Neural cell (in vitro differentiated cells): ENCODE data around the gene REEP1. TPM values are rescaled to one million over a fixed set of nuclear protein-coding genes. Genes with fewer than 3 reads are reported as not detected.

ENCODE experiments used
- H2AFZ ChIP-seq: fragments of 200-600, 300-800 bp; sonication (generic), shearing (Covaris generic); 2 replicates; pipeline ENCODE4 v1.6.0; 2014; ENCODE audit warnings: low read depth, mild to moderate bottlenecking, antibody characterized with exemption, low read length, moderate library complexity
- H3F3A ChIP-seq: fragments of 200-600 bp; shearing (Covaris generic); 2 replicates; pipeline ENCODE4 v1.6.1; 2016; ENCODE audit warnings: mild to moderate bottlenecking, moderate library complexity, mixed read lengths, antibody characterized with exemption, low read length; ENCODE audit not compliant: insufficient read depth, poor library complexity, severe bottlenecking
- H3K27ac ChIP-seq: fragments of 200-600, 300-800 bp; sonication (generic), shearing (Covaris generic); 2 replicates; pipeline ENCODE4 v1.5.1; 2014; ENCODE audit warnings: mild to moderate bottlenecking, low read length, moderate library complexity
- H3K27me3 ChIP-seq: fragments of 300-800, 200-600 bp; sonication (generic), shearing (Covaris generic); 2 replicates; pipeline ENCODE4 v1.6.0; 2014; ENCODE audit warnings: mild to moderate bottlenecking, low read depth, low read length, moderate library complexity; ENCODE audit not compliant: insufficient read depth
- H3K36me3 ChIP-seq: fragments of 300-800, 200-600 bp; sonication (generic), shearing (Covaris generic); 2 replicates; pipeline ENCODE4 v1.5.1; 2014; ENCODE audit warnings: mild to moderate bottlenecking, antibody characterized with exemption, low read length, moderate library complexity; ENCODE audit not compliant: insufficient read depth
- H3K4me2 ChIP-seq: fragments of 300-800, 200-600 bp; sonication (generic), shearing (Covaris generic); 2 replicates; pipeline ENCODE4 v1.6.0; 2014; ENCODE audit warnings: mild to moderate bottlenecking, low read length
- H3K4me3 ChIP-seq: fragments of 300-800, 200-600 bp; sonication (generic), shearing (Covaris generic); 2 replicates; pipeline ENCODE4 v1.5.1; 2014; ENCODE audit warnings: mild to moderate bottlenecking, low read length, moderate library complexity
- H3K79me2 ChIP-seq: fragments of 200-600 bp; shearing (Covaris generic); replicated peaks from 2 replicates; pipeline ENCODE4 v1.6.0; 2014; ENCODE audit warnings: mild to moderate bottlenecking, low read length, moderate library complexity; ENCODE audit not compliant: insufficient read depth
- H3K9ac ChIP-seq: fragments of 300-800, 200-600 bp; sonication (generic), shearing (Covaris generic); 2 replicates; pipeline ENCODE4 v1.6.1; 2016; ENCODE audit warnings: mild to moderate bottlenecking, low read length, mixed read lengths
- H3K9me2 ChIP-seq: fragments of 200-600 bp; shearing (Covaris generic); 2 replicates; pipeline ENCODE4 v1.6.1; 2016; ENCODE audit warnings: mild to moderate bottlenecking, low read length, mixed read lengths; ENCODE audit not compliant: insufficient read depth
- H3K9me3 ChIP-seq: fragments of 200-600, 300-800 bp; sonication (generic), shearing (Covaris generic); 2 replicates; pipeline ENCODE4 v1.6.1; 2016; ENCODE audit warnings: mild to moderate bottlenecking, mixed run types, low read length, moderate library complexity, mixed read lengths
- H4K20me1 ChIP-seq: fragments of 200-600 bp; shearing (Covaris generic); 2 replicates; pipeline ENCODE4 v1.6.1; 2016; ENCODE audit warnings: mild to moderate bottlenecking, mixed run types; ENCODE audit not compliant: insufficient read depth
- EP300 ChIP-seq: fragments of 450-650 bp; conservative IDR thresholded peaks from 2 replicates; pipeline ENCODE4 v1.6.1; 2014; ENCODE audit warnings: antibody characterized with exemption, mild to moderate bottlenecking, moderate library complexity; ENCODE audit not compliant: poor library complexity, severe bottlenecking
- EZH2 ChIP-seq: fragments of 200-600, 300-800 bp; shearing (Covaris generic), sonication (generic); IDR thresholded peaks from 2 replicates; pipeline ENCODE4 v1.6.1; 2014; ENCODE audit warnings: antibody characterized with exemption, low read length, borderline replicate concordance, mild to moderate bottlenecking; ENCODE audit not compliant: insufficient read depth, poor library complexity, severe bottlenecking
- MXI1 ChIP-seq: fragments of 450-650 bp; conservative IDR thresholded peaks from 2 replicates; pipeline ENCODE4 v1.6.1; 2014; ENCODE audit warnings: antibody characterized with exemption, mild to moderate bottlenecking; ENCODE audit not compliant: poor library complexity, severe bottlenecking
- POLR2AphosphoS5 ChIP-seq: IDR thresholded peaks from 2 replicates; pipeline ENCODE4 v1.6.1; 2012
- RAD21 ChIP-seq: fragments of 450-650 bp; conservative IDR thresholded peaks from 2 replicates; pipeline ENCODE4 v1.6.1; 2014; ENCODE audit warnings: antibody characterized with exemption, mild to moderate bottlenecking, moderate library complexity
- REST ChIP-seq: IDR thresholded peaks from 2 replicates; pipeline ENCODE4 v1.6.1; 2012; ENCODE audit warnings: borderline replicate concordance
- SMC3 ChIP-seq: fragments of 450-650 bp; conservative IDR thresholded peaks from 2 replicates; pipeline ENCODE4 v1.6.1; 2014; ENCODE audit warnings: antibody characterized with exemption, mild to moderate bottlenecking, moderate library complexity; ENCODE audit not compliant: poor library complexity
- TAF1 ChIP-seq: IDR thresholded peaks from 2 replicates; pipeline ENCODE4 v1.6.1; 2012; ENCODE audit warnings: low read depth
- polyA plus RNA-seq: library from polyadenylated mRNA; depleted of rRNA; stranded (reverse); fragments of >200 nt; gene quantifications from 2 replicates; pipeline ENCODE4 v1.2.3, GENCODE V29; 2014
- TF ChIP-seq, protein P1 (sequence below): fragments of 450-650 bp; IDR thresholded peaks from 2 replicates; pipeline ENCODE4 v1.5.1; 2014; ENCODE audit warnings: antibody characterized with exemption, mild to moderate bottlenecking, moderate library complexity; ENCODE audit not compliant: poor library complexity, severe bottlenecking

Gene REEP1
- polyA plus RNA-seq, 1 donor from 2014 or later = 121 TPM

DNA sequence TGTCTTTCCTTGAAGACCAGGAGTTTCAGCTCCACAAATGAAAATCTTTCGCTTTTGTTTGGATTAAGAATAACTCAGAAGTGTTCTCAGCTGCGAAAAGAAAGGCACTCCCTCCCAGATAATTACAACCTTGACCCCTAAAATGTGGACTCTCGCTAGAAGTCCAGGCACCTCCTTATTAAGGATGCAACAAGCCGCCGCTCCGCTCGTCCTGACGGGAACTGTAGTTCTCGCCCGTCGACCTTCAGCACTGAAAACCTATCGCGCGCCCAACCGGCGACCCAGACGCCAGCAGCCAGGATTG, 142.7 kb downstream of the REEP1 start:
- Histone ChIP-seq H3K36me3 (no peaks in the 10 kb centered on the region), H2AFZ (no peak overlapping the region), H3K9me3 (no peaks in the 10 kb centered on the region), H3K79me2 (peaks cover 35% of the 10 kb centered on the region), H3K4me2 (peak overlapping the region; percentile 96), H3K9me2 (no peaks in the 10 kb centered on the region), H3K4me3 (peak overlapping the region; percentile 90), H3F3A (peaks cover 3% of the 10 kb centered on the region), H3K27me3 (no peaks in the 10 kb centered on the region), H3K27ac (peak overlapping the region; percentile 94), H4K20me1 (peaks cover 9% of the 10 kb centered on the region), H3K9ac (peak overlapping the region; percentile 98)
- TF ChIP-seq POLR2AphosphoS5 (no peak), REST (no peak)

GRCh38 chr2:86193901-86194567, 143.4 kb downstream of the REEP1 start:
- Histone ChIP-seq H3K27ac (peak overlapping the region; percentile 94), H2AFZ (no peak overlapping the region), H3K36me3 (no peaks in the 10 kb centered on the region), H3K27me3 (no peaks in the 10 kb centered on the region), H3K9me3 (no peaks in the 10 kb centered on the region), H3K9me2 (no peaks in the 10 kb centered on the region), H3K4me2 (peak overlapping the region; percentile 96), H4K20me1 (peaks cover 9% of the 10 kb centered on the region), H3F3A (peaks cover 3% of the 10 kb centered on the region), H3K9ac (peak overlapping the region; percentile 98), H3K4me3 (peak overlapping the region; percentile 90), H3K79me2 (peaks cover 38% of the 10 kb centered on the region)
- TF ChIP-seq EP300 (no peak), RAD21 (no peak), SMC3 (no peak), TAF1 (no peak), POLR2AphosphoS5 (no peak)
- TF ChIP-seq, protein P1, sequence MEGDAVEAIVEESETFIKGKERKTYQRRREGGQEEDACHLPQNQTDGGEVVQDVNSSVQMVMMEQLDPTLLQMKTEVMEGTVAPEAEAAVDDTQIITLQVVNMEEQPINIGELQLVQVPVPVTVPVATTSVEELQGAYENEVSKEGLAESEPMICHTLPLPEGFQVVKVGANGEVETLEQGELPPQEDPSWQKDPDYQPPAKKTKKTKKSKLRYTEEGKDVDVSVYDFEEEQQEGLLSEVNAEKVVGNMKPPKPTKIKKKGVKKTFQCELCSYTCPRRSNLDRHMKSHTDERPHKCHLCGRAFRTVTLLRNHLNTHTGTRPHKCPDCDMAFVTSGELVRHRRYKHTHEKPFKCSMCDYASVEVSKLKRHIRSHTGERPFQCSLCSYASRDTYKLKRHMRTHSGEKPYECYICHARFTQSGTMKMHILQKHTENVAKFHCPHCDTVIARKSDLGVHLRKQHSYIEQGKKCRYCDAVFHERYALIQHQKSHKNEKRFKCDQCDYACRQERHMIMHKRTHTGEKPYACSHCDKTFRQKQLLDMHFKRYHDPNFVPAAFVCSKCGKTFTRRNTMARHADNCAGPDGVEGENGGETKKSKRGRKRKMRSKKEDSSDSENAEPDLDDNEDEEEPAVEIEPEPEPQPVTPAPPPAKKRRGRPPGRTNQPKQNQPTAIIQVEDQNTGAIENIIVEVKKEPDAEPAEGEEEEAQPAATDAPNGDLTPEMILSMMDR = no peak

DNA sequence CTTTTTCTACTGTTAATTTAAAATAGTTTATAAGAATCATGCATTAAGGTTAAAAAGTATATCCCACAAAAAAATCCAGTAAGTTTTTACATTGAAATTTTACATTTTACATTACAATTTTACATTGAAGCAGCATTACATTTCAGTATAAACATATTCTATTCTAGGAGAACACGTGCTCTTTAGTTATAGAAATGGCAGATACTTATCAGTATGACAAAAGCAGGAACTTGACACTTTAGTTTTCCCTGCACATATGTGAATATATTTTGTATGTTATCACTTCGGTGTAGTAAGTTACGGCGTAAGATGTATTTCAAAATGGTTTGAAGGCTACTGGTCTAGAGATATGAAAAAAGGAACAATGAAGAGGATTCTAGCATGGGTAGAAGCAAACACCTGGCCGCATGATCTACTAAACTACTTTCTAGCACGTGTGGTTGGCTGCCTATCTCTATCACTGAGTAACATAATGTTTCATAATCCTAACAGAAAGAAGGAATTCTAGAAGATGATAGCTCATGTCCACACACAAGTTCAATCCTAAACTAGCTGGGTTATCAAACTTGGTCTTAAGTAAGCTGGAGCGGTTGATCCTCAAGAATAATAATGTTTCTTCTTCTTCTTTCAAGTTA, 147.5 kb downstream of the REEP1 start:
- Histone ChIP-seq H3K79me2 (peaks cover 61% of the 10 kb centered on the region), H3K4me3 (no peak overlapping the region), H4K20me1 (peaks cover 9% of the 10 kb centered on the region), H3K27ac (no peak overlapping the region), H3K27me3 (no peaks in the 10 kb centered on the region), H3K9ac (no peak overlapping the region), H3K4me2 (no peak overlapping the region), H3K9me3 (no peaks in the 10 kb centered on the region), H3F3A (peaks cover 3% of the 10 kb centered on the region), H3K36me3 (peaks cover 4% of the 10 kb centered on the region), H2AFZ (no peak overlapping the region), H3K9me2 (no peaks in the 10 kb centered on the region)
- TF ChIP-seq EP300 (no peak), SMC3 (no peak), TAF1 (no peak), RAD21 (no peak), POLR2AphosphoS5 (no peak), EZH2 (no peak), MXI1 (no peak), REST (no peak)
- TF ChIP-seq, protein P1 = no peak
